Osteocyte (in vitro differentiated cells): Measurements from ENCODE around the gene TAS2R60. TPM values are rescaled to one million over a fixed set of nuclear protein-coding genes. Genes with fewer than 3 reads are reported as not detected.
"Not testable (repeated sequence)": the region's sequence is repeated elsewhere in the genome, so short reads cannot be mapped to it uniquely, and the experiment has no call there.

Experiments
- DNase-seq: peaks from one replicate; pipeline ENCODE4 v3.0.0; 2021; ENCODE audit warnings: mixed read lengths; ENCODE audit not compliant: unreplicated experiment; ENCODE audit errors: extremely low spot score
- H3K27ac Mint-ChIP-seq: one replicate; pipeline ENCODE4 v1.8.0; 2021; ENCODE audit warnings: mild to moderate bottlenecking, mixed read lengths; ENCODE audit not compliant: unreplicated experiment
- H3K27me3 Mint-ChIP-seq: one replicate; pipeline ENCODE4 v1.8.0; 2021; ENCODE audit warnings: mixed read lengths; ENCODE audit not compliant: unreplicated experiment
- H3K36me3 Mint-ChIP-seq: one replicate; pipeline ENCODE4 v1.8.0; 2021; ENCODE audit warnings: mixed read lengths; ENCODE audit not compliant: unreplicated experiment
- H3K4me1 Mint-ChIP-seq: one replicate; pipeline ENCODE4 v1.8.0; 2021; ENCODE audit warnings: mixed read lengths; ENCODE audit not compliant: unreplicated experiment
- H3K4me3 Mint-ChIP-seq: one replicate; pipeline ENCODE4 v1.8.0; 2021; ENCODE audit warnings: mild to moderate bottlenecking, moderate library complexity, mixed read lengths; ENCODE audit not compliant: unreplicated experiment
- H3K9me3 Mint-ChIP-seq: one replicate; pipeline ENCODE4 v1.8.0; 2021; ENCODE audit warnings: mixed read lengths; ENCODE audit not compliant: unreplicated experiment
- CTCF ChIP-seq: fragments of 200-600 bp; sonication (generic); IDR thresholded peaks from 2 replicates; pipeline ENCODE4 v1.5.0; 2021; ENCODE audit warnings: antibody characterized with exemption, mild to moderate bottlenecking, moderate library complexity
- total RNA-seq: library from RNA; stranded (reverse); gene quantifications from 2 replicates; pipeline ENCODE4 v1.2.1, GENCODE V29; 2021

TAS2R60 gene
- total RNA-seq, 1 donor from 2014 or later: not detected

GRCh38 chr7:143399642-143400041, 43.6 kb upstream of the TAS2R60 start:
- H3K27ac Mint-ChIP-seq: no peak overlapping the region
- no peak overlapping the region for H3K4me3 Mint-ChIP-seq
- TF ChIP-seq CTCF: no peak
- H3K36me3 Mint-ChIP-seq: no peaks in the 10 kb centered on the region
- peaks cover 17% of the 10 kb centered on the region for H3K27me3 Mint-ChIP-seq
- H3K9me3 Mint-ChIP-seq: no peaks in the 10 kb centered on the region
- DNase-seq: no peak
- H3K4me1 Mint-ChIP-seq: no peaks in the 10 kb centered on the region

GRCh38 chr7:143401265-143401664, 42.0 kb upstream of the TAS2R60 start:
- Mint-ChIP-seq H3K27me3 (peaks cover 17% of the 10 kb centered on the region), H3K4me3 (no peak overlapping the region), H3K4me1 (no peaks in the 10 kb centered on the region), H3K36me3 (no peaks in the 10 kb centered on the region), H3K27ac (no peak overlapping the region), H3K9me3 (no peaks in the 10 kb centered on the region)
- TF ChIP-seq CTCF: no peak
- DNase-seq: no peak

- H3K4me3 Mint-ChIP-seq, H3K36me3 Mint-ChIP-seq, H3K27ac Mint-ChIP-seq, H3K9me3 Mint-ChIP-seq, H3K4me1 Mint-ChIP-seq, DNase-seq: not testable (repeated sequence)
- H3K27me3 Mint-ChIP-seq: peaks cover 20% of the 10 kb centered on the region
These were observed 41.0 kb upstream of the TAS2R60 start for GRCh38 chr7:143402233-143402632.

- DNase-seq: no peak
- no peak overlapping the region for H3K4me3 Mint-ChIP-seq
- peaks cover 14% of the 10 kb centered on the region for H3K4me1 Mint-ChIP-seq
- H3K27ac Mint-ChIP-seq: no peak overlapping the region
- H3K9me3 Mint-ChIP-seq: no peaks in the 10 kb centered on the region
- H3K27me3 Mint-ChIP-seq: peaks cover 36% of the 10 kb centered on the region
- no peaks in the 10 kb centered on the region for H3K36me3 Mint-ChIP-seq
- no peak for TF ChIP-seq CTCF
These were observed 37.9 kb upstream of the TAS2R60 start for GRCh38 chr7:143405173-143406001.

GRCh38 chr7:143406002-143406357, 37.3 kb upstream of the TAS2R60 start:
- H3K27me3 Mint-ChIP-seq: peaks cover 34% of the 10 kb centered on the region
- H3K36me3 Mint-ChIP-seq: no peaks in the 10 kb centered on the region
- H3K4me3 Mint-ChIP-seq: no peak overlapping the region
- H3K27ac Mint-ChIP-seq: no peak overlapping the region
- H3K4me1 Mint-ChIP-seq: peaks cover 17% of the 10 kb centered on the region
- no peak for DNase-seq
- H3K9me3 Mint-ChIP-seq: no peaks in the 10 kb centered on the region
- no peak for TF ChIP-seq CTCF
